ENCODE results near the gene TNS3.

- TF ChIP-seq CTCF (IDR thresholded peaks at IDR 0.05; ENCODE audit: low read depth, low read length, poor library complexity, severe bottlenecking) (no peak), EZH2phosphoT487 (IDR thresholded peaks at IDR 0.05; ENCODE audit: borderline replicate concordance, low read length) (no peak)
Measured at GRCh38 chr7:47327346-47327697, 254.6 kb downstream of the TNS3 start.

All from DOHH2 (cell line).